GM19452 (cell line): ENCODE results near the gene PCGF3.
"Not testable (repeated sequence)": the region's sequence is repeated elsewhere in the genome, so short reads cannot be mapped to it uniquely, and the experiment has no call there.

Experiments used
- ATAC-seq: cut with Tn5 transposase; IDR thresholded peaks from one replicate; pipeline ENCODE4 v1.9.1; 2021; ENCODE audit not compliant: unreplicated experiment

Gene PCGF3

GRCh38 chr4:780255-780654, 74.6 kb downstream of the PCGF3 start:
- ATAC-seq: not testable (repeated sequence)

- ATAC-seq: peak; percentile 6
Observed at GRCh38 chr4:780716-781492, 75.3 kb downstream of the PCGF3 start.

DNA sequence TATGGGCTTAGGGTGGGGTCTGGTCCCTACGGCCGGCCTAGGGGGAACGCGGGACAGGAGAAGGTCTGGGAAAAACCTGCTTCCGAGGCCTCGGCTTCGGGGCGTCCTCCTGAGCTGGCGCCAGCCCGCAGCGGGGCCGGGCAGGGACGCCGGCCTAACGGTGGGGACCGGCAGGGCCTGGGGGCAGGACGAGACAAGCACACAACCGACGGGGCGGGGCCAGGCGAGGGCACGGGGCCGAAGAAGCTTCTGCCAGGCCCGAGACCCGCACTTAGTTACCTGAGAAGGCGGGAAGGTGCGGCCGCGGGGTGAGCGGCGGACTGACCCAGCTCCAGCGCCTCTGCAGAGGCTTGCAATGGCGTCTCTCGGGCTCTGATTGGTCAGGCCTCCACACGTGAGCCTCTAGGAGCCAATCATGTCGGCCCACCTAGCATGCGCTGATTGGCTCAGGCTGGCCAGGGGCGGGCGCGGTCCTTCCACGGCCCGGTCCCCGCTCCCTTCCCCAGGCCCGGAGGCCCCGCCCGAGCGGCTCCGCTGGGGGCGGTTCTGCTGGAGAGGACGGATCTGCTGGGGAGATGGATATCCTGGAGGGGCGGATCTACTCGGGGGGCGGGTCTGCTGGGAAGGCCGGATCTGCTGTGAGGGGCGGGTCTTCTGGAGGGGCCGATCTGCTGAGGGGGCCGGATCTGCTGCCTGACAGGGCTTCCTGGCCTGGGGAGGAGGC, 76.0 kb downstream of the PCGF3 start:
- peak; percentile 95 for ATAC-seq

GRCh38 chr4:784401-785331, 79.0 kb downstream of the PCGF3 start:
- ATAC-seq: no peak

- no peak for ATAC-seq
Observed at GRCh38 chr4:785332-786073, 79.9 kb downstream of the PCGF3 start.

GRCh38 chr4:786074-786741, 80.6 kb downstream of the PCGF3 start:
- ATAC-seq: no peak

- ATAC-seq: no peak
Observed at GRCh38 chr4:786861-787300, 81.2 kb downstream of the PCGF3 start.

DNA sequence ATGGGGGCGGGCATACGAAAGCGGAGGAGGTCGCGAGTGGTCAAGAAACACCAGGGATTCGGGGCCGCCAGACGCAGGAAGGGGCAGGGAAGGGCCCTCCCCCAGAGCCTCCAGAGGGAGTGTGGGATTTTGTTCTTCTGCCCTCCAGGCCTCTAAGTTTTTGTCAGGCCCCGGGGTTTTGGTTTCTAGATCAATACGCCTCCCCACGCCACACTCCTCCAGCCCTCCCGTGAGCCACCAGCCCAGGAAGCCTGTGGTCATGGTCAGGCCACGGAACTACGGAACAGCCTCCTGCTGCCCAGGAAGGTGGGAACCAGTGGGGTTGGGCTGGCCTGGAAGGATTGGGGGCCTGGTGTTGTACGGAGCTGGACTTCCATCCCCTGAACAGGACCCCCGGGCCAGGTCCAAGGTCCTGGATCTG, 81.9 kb downstream of the PCGF3 start:
- no peak for ATAC-seq

GRCh38 chr4:788006-788635, 82.5 kb downstream of the PCGF3 start:
- no peak for ATAC-seq

- ATAC-seq: no peak
Observed at GRCh38 chr4:788636-789297, 83.1 kb downstream of the PCGF3 start.

GRCh38 chr4:789571-790465, 84.2 kb downstream of the PCGF3 start:
- ATAC-seq: no peak

GRCh38 chr4:790466-790820, 84.8 kb downstream of the PCGF3 start:
- ATAC-seq: no peak

GRCh38 chr4:791252-791897, 85.7 kb downstream of the PCGF3 start:
- no peak for ATAC-seq

- ATAC-seq: no peak
Observed at GRCh38 chr4:791898-792625, 86.4 kb downstream of the PCGF3 start.

- no peak for ATAC-seq
Observed at GRCh38 chr4:792626-793092, 87.0 kb downstream of the PCGF3 start.

GRCh38 chr4:793093-793861, 87.6 kb downstream of the PCGF3 start:
- no peak for ATAC-seq
